ENCODE results near the gene MRAP2.

The MRAP2 gene

GRCh38 chr6:84066536-84066935 is 33.0 kb downstream of the MRAP2 start:
- TF ChIP-seq FOXP2 (optimal IDR thresholded peaks at IDR 0.05; ENCODE audit: borderline replicate concordance, extremely low read depth, extremely low read length, insufficient read depth) (no peak), SIN3A (IDR thresholded peaks at IDR 0.05; ENCODE audit: borderline replicate concordance, insufficient read depth, low read length) (no peak), TAF1 (IDR thresholded peaks at IDR 0.05; ENCODE audit: borderline replicate concordance, insufficient read depth, low read length) (no peak), POLR2AphosphoS5 (IDR thresholded peaks at IDR 0.05; ENCODE audit: low read depth, low read length) (no peak)
- TF ChIP-seq, protein P1, sequence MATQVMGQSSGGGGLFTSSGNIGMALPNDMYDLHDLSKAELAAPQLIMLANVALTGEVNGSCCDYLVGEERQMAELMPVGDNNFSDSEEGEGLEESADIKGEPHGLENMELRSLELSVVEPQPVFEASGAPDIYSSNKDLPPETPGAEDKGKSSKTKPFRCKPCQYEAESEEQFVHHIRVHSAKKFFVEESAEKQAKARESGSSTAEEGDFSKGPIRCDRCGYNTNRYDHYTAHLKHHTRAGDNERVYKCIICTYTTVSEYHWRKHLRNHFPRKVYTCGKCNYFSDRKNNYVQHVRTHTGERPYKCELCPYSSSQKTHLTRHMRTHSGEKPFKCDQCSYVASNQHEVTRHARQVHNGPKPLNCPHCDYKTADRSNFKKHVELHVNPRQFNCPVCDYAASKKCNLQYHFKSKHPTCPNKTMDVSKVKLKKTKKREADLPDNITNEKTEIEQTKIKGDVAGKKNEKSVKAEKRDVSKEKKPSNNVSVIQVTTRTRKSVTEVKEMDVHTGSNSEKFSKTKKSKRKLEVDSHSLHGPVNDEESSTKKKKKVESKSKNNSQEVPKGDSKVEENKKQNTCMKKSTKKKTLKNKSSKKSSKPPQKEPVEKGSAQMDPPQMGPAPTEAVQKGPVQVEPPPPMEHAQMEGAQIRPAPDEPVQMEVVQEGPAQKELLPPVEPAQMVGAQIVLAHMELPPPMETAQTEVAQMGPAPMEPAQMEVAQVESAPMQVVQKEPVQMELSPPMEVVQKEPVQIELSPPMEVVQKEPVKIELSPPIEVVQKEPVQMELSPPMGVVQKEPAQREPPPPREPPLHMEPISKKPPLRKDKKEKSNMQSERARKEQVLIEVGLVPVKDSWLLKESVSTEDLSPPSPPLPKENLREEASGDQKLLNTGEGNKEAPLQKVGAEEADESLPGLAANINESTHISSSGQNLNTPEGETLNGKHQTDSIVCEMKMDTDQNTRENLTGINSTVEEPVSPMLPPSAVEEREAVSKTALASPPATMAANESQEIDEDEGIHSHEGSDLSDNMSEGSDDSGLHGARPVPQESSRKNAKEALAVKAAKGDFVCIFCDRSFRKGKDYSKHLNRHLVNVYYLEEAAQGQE (IDR thresholded peaks at IDR 0.05; ENCODE audit: insufficient read depth in 1 of 2, low read depth in 2 of 2, low read length in 2 of 2): no peak

DNA sequence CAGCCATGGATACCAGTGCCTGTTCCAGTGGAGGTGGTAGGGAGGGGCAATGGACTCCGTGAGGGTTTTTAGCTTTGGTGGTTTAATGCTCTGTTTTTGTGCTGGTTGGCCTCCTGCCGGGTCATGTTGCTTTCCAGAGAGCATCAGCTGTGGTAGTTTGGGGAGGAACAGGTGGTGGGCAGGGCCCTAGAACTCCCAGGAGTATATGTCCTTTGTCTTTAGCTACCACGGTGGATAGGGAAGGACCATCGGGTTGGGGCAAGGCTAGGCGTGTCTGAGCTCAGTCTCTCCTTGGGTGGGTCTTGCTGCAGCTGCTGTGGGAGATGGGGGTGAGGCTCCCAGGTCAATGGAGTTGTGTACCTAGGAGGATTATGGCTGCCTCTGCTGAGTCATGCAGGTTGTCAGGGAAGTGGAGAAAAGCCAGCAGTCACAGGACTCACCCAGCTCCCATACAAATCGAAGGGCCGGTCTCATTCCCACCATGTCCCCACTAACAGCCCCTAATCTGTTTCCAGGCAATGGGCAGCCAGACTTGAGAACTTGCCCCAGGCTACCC is 38.9 kb downstream of the MRAP2 start:
- TF ChIP-seq SIN3A (IDR thresholded peaks at IDR 0.05; ENCODE audit: borderline replicate concordance, insufficient read depth, low read length) (no peak), TAF1 (IDR thresholded peaks at IDR 0.05; ENCODE audit: borderline replicate concordance, insufficient read depth, low read length) (no peak), FOXP2 (optimal IDR thresholded peaks at IDR 0.05; ENCODE audit: borderline replicate concordance, extremely low read depth, extremely low read length, insufficient read depth) (no peak), POLR2AphosphoS5 (IDR thresholded peaks at IDR 0.05; ENCODE audit: low read depth, low read length) (no peak)
- TF ChIP-seq, protein P1 (IDR thresholded peaks at IDR 0.05; ENCODE audit: insufficient read depth in 1 of 2, low read depth in 2 of 2, low read length in 2 of 2): no peak

- TF ChIP-seq, protein P1 (IDR thresholded peaks at IDR 0.05; ENCODE audit: insufficient read depth in 1 of 2, low read depth in 2 of 2, low read length in 2 of 2): no peak
- no peak for TF ChIP-seq SIN3A (IDR thresholded peaks at IDR 0.05; ENCODE audit: borderline replicate concordance, insufficient read depth, low read length)
- TF ChIP-seq TAF1 (IDR thresholded peaks at IDR 0.05; ENCODE audit: borderline replicate concordance, insufficient read depth, low read length): no peak
- TF ChIP-seq FOXP2 (optimal IDR thresholded peaks at IDR 0.05; ENCODE audit: borderline replicate concordance, extremely low read depth, extremely low read length, insufficient read depth): no peak
- TF ChIP-seq POLR2AphosphoS5 (IDR thresholded peaks at IDR 0.05; ENCODE audit: low read depth, low read length): no peak
These were observed 41.6 kb downstream of the MRAP2 start for GRCh38 chr6:84074988-84075781.

DNA sequence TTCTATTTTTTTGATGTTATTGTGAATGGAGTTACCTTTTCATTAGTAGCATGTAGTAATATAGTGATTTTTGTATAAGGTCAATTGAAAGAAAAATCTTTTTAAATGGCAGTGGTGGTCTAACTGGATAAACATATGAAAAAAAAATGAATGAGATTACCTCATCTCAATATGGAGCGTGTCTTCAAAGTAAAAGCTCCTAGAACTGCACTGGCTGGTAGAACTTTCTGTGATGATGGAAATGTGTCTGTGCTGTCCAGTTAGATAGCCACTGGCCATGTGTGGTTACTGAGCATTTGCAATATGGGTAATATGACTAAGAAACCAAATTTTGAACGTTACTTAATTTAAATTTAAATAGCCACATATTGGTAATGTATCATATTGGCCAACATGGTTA is 44.1 kb downstream of the MRAP2 start:
- TF ChIP-seq TAF1 (IDR thresholded peaks at IDR 0.05; ENCODE audit: borderline replicate concordance, insufficient read depth, low read length): no peak

DNA sequence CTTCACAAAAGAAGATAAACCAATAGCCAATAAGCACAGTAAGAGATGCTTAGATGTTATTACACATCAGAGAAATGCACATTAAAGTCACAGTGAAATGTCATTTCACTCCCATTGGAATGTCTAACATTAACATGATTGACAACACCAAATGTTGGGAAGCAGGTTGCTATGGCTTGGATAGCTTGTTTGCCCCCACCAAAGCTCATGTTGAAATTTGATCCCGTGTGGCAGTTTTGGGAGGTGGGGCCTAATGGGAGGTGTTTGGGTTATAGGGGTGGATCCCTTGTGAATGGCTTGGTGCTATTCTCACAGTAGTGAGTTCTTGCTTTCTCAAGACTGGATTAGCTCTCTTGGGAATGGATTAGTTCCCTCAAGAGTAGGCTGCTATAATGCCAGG is 44.8 kb downstream of the MRAP2 start:
- no peak for TF ChIP-seq POLR2AphosphoS5 (IDR thresholded peaks at IDR 0.05; ENCODE audit: low read depth, low read length)
- TF ChIP-seq FOXP2 (optimal IDR thresholded peaks at IDR 0.05; ENCODE audit: borderline replicate concordance, extremely low read depth, extremely low read length, insufficient read depth): no peak
- no peak for TF ChIP-seq TAF1 (IDR thresholded peaks at IDR 0.05; ENCODE audit: borderline replicate concordance, insufficient read depth, low read length)
- TF ChIP-seq SIN3A (IDR thresholded peaks at IDR 0.05; ENCODE audit: borderline replicate concordance, insufficient read depth, low read length): no peak
- TF ChIP-seq, protein P1 (IDR thresholded peaks at IDR 0.05; ENCODE audit: insufficient read depth in 1 of 2, low read depth in 2 of 2, low read length in 2 of 2): no peak

Measured in PFSK-1 (cell line).